ENCODE measurements around the gene POLR1G.

Gene POLR1G

DNA sequence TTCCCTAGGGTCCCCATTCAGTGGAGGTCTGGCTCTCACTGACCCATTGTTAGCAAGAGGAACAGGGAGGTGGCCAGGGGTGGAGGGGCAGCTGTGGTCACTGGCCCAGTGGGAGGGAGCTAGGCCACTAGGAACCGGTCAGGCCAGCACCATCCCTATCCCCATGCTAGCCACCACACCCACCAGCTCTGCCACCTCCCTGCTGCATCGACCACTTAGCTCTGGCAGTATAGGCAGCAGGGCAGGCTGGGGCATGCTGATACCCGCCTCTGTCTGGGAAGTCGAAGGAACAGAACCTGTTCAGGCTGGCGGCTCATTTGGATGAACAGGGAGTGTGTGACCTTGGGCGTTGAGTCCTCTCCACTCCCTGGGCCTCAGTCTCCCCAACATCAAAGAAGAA is 6.3 kb upstream of the POLR1G start:
- no peak for DNase-seq (ENCODE audit: low read depth, low spot score)
- Histone ChIP-seq H3K9me3 (ENCODE audit: insufficient read depth, low read length) (no peaks in the 10 kb centered on the region), H3K36me3 (ENCODE audit: insufficient read depth, insufficient read length, low read length) (peaks cover 18% of the 10 kb centered on the region), H3K4me3 (ENCODE audit: insufficient read length, low read depth) (no peak overlapping the region), H3K9ac (ENCODE audit: insufficient read length, low read depth) (no peak overlapping the region), H3K27me3 (ENCODE audit: insufficient read depth, insufficient read length) (no peaks in the 10 kb centered on the region), H3K4me1 (ENCODE audit: insufficient read depth, insufficient read length) (peaks cover 8% of the 10 kb centered on the region)
- TF ChIP-seq ZNF274 (IDR thresholded peaks at IDR 0.05; ENCODE audit: low read depth, low read length) (no peak), YY1 (IDR thresholded peaks at IDR 0.05; ENCODE audit: insufficient read depth, insufficient read length) (no peak), SUZ12 (IDR thresholded peaks at IDR 0.05; ENCODE audit: extremely low read depth, insufficient read depth, insufficient read length) (no peak)

DNA sequence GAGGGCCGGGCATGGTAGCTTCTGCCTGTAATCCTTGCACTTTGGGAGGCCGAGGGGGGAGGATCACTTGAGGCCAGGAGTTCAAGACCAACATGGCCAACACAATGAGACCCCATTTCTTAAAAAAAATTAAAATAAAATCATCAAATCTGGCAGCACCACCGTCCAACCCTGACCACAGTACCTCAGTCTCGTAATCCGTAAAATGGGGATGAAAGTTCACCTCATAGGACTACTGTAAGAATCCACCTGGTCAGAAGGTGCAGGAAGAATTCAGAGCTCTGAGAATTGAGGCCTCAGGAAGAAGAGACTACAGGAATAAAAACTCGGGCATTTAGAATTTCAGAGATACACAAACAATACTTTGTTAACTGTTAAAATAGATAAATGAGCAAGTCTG is 4.6 kb upstream of the POLR1G start:
- Histone ChIP-seq H3K9ac (ENCODE audit: insufficient read length, low read depth) (peak overlapping the region; percentile 12), H3K27me3 (ENCODE audit: insufficient read depth, insufficient read length) (no peaks in the 10 kb centered on the region), H3K4me1 (ENCODE audit: insufficient read depth, insufficient read length) (peaks cover 4% of the 10 kb centered on the region), H3K4me3 (ENCODE audit: insufficient read length, low read depth) (no peak overlapping the region), H3K36me3 (ENCODE audit: insufficient read depth, insufficient read length, low read length) (peaks cover 15% of the 10 kb centered on the region), H3K9me3 (ENCODE audit: insufficient read depth, low read length) (no peaks in the 10 kb centered on the region)
- TF ChIP-seq ZNF274 (IDR thresholded peaks at IDR 0.05; ENCODE audit: low read depth, low read length): no peak
- TF ChIP-seq YY1 (IDR thresholded peaks at IDR 0.05; ENCODE audit: insufficient read depth, insufficient read length): no peak
- TF ChIP-seq SUZ12 (IDR thresholded peaks at IDR 0.05; ENCODE audit: extremely low read depth, insufficient read depth, insufficient read length): no peak
- no peak for DNase-seq (ENCODE audit: low read depth, low spot score)

DNA sequence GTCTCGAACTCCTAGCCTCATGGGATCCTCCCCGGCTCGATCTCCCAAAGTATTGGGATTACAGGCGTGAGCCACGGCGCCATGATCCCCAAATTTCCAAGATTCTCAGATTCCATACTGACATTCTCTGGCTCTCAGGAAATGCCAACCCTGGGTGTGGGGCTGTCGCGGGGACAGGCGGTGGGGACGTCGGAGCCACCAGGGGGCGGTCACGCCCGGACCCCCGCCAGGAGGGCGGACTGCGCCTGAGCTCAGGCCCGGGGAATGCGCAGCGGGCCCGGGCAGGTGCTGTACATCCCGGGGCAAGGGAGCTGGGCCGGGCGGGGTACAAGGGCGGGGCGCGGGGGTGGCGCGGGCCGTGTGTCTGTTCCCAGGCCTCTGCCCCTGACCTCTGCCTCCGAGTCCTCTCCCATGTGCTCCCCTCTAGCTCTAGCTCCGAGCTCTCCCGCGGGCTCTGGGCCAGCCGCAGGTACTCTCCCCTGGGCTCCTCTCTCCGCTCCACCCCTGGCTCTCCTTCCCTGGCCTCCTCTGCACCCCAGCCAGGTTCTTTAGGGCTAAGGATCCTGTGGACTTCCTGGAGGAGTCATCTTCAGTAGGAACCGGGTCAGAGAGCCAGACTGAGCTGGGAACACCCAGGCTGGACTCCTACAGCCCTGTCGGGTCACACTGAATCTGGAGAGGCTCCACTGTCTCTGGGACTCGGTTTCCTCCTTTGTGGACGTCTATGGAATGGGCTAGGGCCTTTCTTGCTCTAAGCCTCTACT is 4.0 kb upstream of the POLR1G start:
- peak overlapping the region; percentile 33 for H3K9ac ChIP-seq (ENCODE audit: insufficient read length, low read depth)
- H3K36me3 ChIP-seq (ENCODE audit: insufficient read depth, insufficient read length, low read length): peaks cover 15% of the 10 kb centered on the region
- no peaks in the 10 kb centered on the region for H3K9me3 ChIP-seq (ENCODE audit: insufficient read depth, low read length)
- H3K4me3 ChIP-seq (ENCODE audit: insufficient read length, low read depth): peak overlapping the region; percentile 26
- DNase-seq (ENCODE audit: low read depth, low spot score): no peak
- H3K27me3 ChIP-seq (ENCODE audit: insufficient read depth, insufficient read length): no peaks in the 10 kb centered on the region
- no peak for TF ChIP-seq YY1 (IDR thresholded peaks at IDR 0.05; ENCODE audit: insufficient read depth, insufficient read length)
- no peak for TF ChIP-seq SUZ12 (IDR thresholded peaks at IDR 0.05; ENCODE audit: extremely low read depth, insufficient read depth, insufficient read length)
- TF ChIP-seq ZNF274 (IDR thresholded peaks at IDR 0.05; ENCODE audit: low read depth, low read length): no peak
- H3K4me1 ChIP-seq (ENCODE audit: insufficient read depth, insufficient read length): peaks cover 4% of the 10 kb centered on the region

DNA sequence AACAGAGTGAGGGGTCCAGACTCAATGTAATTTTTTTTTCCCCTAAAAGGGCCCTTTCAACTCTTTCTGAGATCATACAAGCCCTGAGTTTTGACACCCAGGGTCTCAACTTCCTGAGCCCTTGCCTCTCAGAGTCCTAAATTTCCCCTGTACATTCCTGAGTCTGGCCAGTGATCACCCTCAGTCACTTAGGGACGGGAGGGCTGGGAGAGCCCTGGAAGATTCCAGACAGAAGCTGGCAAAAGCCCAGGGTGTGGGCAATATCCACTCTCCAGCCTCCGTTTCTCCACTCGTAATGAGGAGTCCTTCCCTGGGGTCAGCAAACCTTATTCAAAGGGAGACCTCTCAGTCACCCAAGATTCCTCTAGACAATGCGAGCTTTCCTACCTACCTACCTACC is 3.2 kb upstream of the POLR1G start:
- H3K4me1 ChIP-seq (ENCODE audit: insufficient read depth, insufficient read length): peaks cover 6% of the 10 kb centered on the region
- H3K36me3 ChIP-seq (ENCODE audit: insufficient read depth, insufficient read length, low read length): peaks cover 15% of the 10 kb centered on the region
- H3K4me3 ChIP-seq (ENCODE audit: insufficient read length, low read depth): no peak overlapping the region
- H3K9ac ChIP-seq (ENCODE audit: insufficient read length, low read depth): peak overlapping the region; percentile 58
- H3K9me3 ChIP-seq (ENCODE audit: insufficient read depth, low read length): no peaks in the 10 kb centered on the region
- TF ChIP-seq YY1 (IDR thresholded peaks at IDR 0.05; ENCODE audit: insufficient read depth, insufficient read length) (no peak), ZNF274 (IDR thresholded peaks at IDR 0.05; ENCODE audit: low read depth, low read length) (no peak), SUZ12 (IDR thresholded peaks at IDR 0.05; ENCODE audit: extremely low read depth, insufficient read depth, insufficient read length) (no peak)
- no peaks in the 10 kb centered on the region for H3K27me3 ChIP-seq (ENCODE audit: insufficient read depth, insufficient read length)
- no peak for DNase-seq (ENCODE audit: low read depth, low spot score)

DNA sequence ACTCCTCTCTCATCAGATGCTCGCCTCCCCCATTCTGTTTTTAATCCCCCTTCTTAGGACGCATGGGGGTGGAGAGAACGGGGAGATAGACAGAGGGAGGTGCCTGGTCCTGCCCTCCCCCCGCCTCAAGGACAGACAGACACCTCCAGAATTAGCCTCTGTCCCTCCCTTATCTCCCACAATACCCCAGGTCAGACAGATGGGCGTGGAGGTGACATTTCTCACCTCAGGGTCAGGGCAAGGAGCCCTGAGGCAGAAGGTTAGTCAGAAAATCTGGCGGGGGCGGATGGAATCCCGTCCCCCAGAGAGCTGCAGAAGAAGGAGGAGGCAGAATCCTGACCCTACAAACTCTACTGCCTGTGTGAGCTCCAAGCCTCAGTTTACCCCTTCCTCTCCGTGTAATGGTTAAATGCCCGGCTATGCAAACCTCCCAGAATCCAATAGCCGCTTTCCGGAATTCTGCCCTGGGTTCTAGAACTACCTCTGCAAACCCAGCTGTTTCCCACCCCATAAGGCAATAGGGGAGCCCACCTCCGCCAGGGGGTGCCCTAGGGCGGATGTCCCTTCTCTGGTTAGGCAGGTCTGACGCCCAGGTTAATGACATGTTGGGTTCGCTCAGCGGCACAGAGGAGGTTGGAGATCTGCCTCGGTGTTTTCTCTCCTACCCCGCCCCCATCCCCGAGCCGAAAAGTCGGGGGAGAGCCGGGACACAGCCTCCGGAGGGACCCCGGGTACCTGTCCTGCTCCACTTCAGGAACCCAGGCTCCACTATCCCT is 2.5 kb upstream of the POLR1G start:
- peaks cover 22% of the 10 kb centered on the region for H3K36me3 ChIP-seq (ENCODE audit: insufficient read depth, insufficient read length, low read length)
- peak overlapping the region; percentile 99 for H3K4me3 ChIP-seq (ENCODE audit: insufficient read length, low read depth)
- no peaks in the 10 kb centered on the region for H3K27me3 ChIP-seq (ENCODE audit: insufficient read depth, insufficient read length)
- no peak for DNase-seq (ENCODE audit: low read depth, low spot score)
- TF ChIP-seq YY1 (IDR thresholded peaks at IDR 0.05; ENCODE audit: insufficient read depth, insufficient read length): no peak
- TF ChIP-seq SUZ12 (IDR thresholded peaks at IDR 0.05; ENCODE audit: extremely low read depth, insufficient read depth, insufficient read length): no peak
- TF ChIP-seq ZNF274 (IDR thresholded peaks at IDR 0.05; ENCODE audit: low read depth, low read length): no peak
- peaks cover 7% of the 10 kb centered on the region for H3K4me1 ChIP-seq (ENCODE audit: insufficient read depth, insufficient read length)
- peak overlapping the region; percentile 77 for H3K9ac ChIP-seq (ENCODE audit: insufficient read length, low read depth)
- H3K9me3 ChIP-seq (ENCODE audit: insufficient read depth, low read length): no peaks in the 10 kb centered on the region

DNA sequence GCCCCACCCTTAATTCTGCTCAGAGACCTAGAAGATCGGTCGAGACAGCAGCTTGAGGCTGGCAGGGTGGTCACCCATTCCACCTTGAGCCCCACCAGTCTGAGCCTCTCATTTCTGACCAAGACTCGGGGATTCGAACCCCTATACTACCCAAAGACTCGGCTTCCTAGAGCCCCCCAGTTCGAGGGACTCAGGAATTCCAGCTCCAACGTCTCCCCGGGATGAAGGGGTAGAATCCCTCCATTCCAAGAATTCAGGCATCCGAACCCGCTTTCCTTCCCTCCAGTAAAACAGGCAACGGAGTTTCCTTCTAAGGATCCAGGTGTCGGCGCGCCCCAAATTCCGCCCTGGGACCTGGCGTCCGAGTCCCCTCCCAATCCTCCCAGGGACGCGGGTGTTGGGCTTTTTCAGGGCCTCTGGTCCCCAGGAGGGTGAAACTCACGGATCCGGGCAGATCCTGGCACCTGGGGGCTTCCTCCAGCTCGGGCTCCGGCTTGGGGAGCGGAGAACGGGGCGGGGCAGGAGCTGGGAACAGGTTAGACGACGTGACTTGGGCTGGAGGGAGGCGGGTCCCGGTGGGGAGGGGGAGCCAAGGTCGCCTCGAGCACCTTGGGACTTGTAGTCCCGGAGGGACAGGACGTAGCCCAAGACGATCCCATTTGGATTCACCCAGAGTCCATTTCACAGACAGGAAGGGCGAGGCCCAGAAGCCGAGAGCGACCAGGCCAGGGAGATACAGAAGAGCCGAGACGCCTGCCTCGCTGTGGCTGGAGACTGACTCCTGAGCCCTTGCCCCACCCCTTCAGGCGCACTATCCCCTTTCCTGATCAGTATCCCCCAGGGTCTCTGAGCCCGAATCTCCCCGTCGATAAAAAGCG is 1.6 kb upstream of the POLR1G start, which contains the start of gene PPP1R13L:
PPP1R13L (minus strand) TSS at position 513 of the 878 bp plus-strand sequence. CDS start 6,751 bp downstream, outside the sequence.
- no peaks in the 10 kb centered on the region for H3K27me3 ChIP-seq (ENCODE audit: insufficient read depth, insufficient read length)
- H3K4me1 ChIP-seq (ENCODE audit: insufficient read depth, insufficient read length): peaks cover 7% of the 10 kb centered on the region
- DNase-seq (ENCODE audit: low read depth, low spot score): no peak
- H3K36me3 ChIP-seq (ENCODE audit: insufficient read depth, insufficient read length, low read length): peaks cover 28% of the 10 kb centered on the region
- TF ChIP-seq ZNF274 (IDR thresholded peaks at IDR 0.05; ENCODE audit: low read depth, low read length): no peak
- no peak for TF ChIP-seq YY1 (IDR thresholded peaks at IDR 0.05; ENCODE audit: insufficient read depth, insufficient read length)
- no peak for TF ChIP-seq SUZ12 (IDR thresholded peaks at IDR 0.05; ENCODE audit: extremely low read depth, insufficient read depth, insufficient read length)
- H3K9ac ChIP-seq (ENCODE audit: insufficient read length, low read depth): peak within 1 kb of the TSS; percentile 94
- peak within 1 kb of the TSS; percentile 99 for H3K4me3 ChIP-seq (ENCODE audit: insufficient read length, low read depth)
- H3K9me3 ChIP-seq (ENCODE audit: insufficient read depth, low read length): no peaks in the 10 kb centered on the region

Data from NT2/D1 (cell line).